CD4-positive, alpha-beta T cell treated with Interleukin-15 for 4 hours (primary cell): Measurements from ENCODE around the gene L1CAM.

ENCODE experiments used
- DNase-seq: peaks from one replicate; pipeline ENCODE4 v3.0.0-alpha.2; 2020; ENCODE audit warnings: low spot score

Gene L1CAM

DNA sequence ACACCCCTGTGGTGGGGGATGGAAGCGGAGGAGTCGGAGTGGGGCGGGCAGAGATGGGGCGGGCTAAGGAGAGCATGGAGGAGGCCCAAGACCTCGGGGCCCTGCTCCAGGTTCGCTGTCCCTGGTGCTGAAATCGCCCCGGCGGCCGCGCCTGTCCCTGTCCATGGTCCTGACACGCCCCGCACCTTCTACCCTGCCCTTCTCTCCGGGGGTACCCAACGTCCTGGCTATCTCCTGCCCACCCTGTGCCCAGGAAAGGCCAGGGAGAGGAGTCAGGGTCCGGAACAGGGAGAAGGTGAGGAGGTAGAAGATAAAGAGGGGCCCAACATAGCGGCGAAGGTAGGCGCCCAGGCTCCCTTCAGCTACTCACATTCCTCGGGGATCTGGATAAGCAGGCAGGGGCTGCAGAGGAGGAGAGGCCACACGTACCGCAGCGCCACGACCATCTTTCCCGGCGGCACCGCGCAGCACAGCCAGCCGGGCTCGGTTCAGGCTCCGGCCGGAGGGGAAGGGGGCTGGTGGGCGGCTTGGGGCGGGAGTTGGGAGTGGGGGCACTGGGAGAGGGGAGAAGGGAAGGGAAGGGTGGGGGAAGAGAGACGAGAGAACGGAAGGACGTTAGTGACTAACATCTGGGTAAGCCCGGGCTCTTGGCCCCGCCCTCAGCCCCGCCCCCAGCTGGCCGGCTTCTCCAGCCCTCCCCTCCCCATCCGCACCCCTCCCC is 10.4 kb downstream of the L1CAM start:
- DNase-seq = peak; percentile 62

DNA sequence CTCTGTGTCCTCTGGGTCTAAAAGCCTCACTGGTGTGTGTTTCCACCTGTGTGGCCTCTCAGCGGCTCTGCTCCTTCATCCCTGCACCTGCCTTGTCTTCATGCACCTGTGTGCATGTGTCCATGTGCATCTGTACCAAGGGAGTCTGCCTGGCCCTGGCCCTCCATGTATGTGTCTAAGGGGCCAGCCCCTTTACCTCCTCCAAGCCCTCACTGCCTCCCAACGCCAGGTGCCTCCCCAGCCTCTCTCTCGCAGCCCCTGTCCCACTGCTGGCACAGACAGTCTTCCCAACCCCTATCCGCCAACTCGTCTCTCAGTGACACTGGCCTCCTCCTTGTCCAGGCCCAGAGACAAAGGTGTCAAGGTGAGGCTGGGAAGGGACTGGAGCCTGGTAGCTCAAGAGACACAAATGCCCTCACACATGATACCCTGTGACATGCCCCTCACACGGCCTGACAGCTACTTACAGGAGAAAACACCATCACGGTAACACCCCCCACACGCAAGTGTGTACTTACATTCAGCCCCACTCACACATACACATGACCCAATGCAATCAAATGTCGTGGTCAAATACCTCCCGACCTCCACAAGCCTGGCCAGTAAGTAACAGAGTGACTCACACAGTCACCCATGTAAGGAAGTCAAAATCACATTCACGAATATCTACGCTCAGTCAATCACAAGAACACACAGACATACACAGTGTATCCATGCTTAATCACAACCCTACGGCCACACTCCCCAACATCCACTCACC is 11.4 kb downstream of the L1CAM start:
- DNase-seq = no peak

DNA sequence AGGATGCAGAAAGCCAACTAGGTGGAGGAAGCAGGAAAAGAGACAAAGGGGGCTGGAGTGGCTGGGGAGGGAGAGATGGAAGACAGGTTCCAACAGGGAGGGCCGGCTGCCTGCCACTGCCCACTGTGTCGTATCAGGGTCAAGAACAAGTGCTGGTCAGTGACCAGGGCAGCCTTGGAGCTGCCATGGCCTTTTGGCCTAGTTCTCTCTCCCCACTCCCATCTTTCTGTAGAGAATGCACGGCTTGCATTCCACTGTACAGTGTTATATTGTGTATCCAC is 11.9 kb downstream of the L1CAM start:
- no peak for DNase-seq

DNA sequence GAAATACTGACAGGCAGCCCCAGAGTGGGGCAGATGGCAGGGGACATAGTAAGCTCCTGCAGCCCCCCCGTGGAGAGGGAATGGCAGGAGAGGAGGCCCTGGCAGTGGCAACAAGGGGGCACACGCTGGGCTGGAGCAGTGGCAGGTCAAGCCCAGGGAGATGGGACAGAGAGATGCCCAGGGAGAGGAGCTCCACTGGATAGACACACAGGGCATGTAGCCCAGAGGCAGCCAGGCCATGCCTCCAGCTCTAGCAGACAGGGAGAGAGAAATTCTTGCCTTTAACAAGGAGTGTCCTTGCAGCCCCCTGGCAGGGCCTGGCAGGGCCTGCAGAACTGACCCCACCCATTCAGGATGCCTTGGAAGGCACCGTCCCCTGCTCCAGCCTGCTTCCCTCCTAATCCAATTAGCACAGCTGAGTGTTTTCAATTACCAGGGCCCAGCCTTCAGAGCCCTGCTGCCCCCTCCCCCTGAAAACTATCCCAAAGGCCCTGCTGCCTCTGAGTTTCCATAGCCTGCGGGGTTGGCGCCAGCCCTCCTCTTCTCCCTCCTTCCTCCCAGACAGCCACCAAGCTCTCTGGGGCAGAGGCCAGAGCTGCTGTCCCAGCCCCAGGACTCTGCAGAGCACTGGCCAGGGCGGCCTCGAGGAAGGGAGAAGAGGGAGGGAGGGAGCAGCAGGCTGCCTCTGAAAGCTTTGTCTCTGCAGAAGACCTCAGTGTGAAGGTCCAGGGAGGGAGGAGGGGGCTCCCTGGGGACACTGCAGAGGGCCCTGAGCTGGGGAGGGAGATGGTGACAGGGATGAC is 12.5 kb downstream of the L1CAM start:
- DNase-seq = no peak

DNA sequence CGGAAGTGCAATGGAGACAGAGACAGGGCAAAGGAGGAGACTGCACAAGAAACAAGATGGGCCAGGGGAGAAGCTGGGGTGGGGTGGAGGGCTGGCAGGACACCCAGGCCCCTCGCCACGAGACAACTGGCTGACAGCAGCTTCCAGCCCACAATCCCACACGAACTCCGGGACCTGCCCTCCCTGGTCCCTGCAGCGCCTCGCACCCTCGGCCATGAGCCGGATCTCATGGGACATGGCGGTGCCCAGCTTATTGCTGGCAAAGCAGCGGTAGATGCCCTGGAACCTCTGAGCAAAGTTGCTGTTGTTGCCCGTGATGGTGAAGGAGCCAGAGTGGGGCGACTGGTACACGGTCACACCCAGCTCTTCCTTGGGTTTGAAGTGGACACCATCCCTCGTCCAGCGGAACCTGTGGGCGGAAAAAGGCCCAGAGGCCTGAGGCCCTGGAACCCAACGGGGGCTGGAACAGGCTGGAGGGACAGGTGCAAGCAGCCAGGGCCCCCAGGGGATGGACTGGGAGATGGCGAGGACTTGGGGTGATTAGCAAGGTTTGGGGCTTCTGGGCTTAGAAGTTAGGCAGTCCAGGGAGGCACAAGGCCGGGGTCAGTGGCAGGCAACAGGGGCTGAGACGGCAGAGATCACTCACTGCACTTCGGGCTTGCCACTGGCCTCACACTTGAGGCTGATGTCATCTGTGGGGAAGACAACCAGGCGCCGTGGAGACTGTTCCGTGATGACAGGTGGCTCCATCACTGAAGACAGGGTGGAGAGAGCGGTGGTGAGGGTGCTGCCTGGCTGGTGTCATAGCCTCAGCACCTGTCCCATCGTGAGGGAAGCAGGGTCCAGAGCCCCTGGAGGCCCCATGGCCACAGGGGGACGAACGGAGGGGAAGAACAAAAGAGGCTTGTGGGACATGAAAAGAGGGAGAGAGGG is 13.8 kb downstream of the L1CAM start:
- DNase-seq = no peak

DNA sequence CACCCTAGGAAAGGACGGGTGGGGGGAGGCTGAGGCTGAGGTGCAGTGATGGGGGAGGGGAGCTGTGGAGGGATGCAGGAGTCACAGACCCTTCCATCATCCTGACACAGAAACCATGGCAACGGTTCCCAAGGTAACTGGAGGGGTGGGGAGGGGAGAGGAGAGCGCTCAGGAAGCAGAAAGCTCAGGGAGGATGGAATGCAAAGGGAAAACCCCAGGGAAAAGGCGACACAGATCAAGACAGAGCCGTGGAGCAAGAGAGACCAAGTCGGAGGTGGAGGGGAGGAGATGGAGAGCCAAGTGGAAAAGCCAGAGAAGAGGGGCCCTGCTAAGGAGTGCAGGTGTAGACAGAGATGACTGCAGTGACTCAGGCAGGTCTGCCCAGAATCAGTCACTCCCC is 14.5 kb downstream of the L1CAM start:
- DNase-seq = no peak

DNA sequence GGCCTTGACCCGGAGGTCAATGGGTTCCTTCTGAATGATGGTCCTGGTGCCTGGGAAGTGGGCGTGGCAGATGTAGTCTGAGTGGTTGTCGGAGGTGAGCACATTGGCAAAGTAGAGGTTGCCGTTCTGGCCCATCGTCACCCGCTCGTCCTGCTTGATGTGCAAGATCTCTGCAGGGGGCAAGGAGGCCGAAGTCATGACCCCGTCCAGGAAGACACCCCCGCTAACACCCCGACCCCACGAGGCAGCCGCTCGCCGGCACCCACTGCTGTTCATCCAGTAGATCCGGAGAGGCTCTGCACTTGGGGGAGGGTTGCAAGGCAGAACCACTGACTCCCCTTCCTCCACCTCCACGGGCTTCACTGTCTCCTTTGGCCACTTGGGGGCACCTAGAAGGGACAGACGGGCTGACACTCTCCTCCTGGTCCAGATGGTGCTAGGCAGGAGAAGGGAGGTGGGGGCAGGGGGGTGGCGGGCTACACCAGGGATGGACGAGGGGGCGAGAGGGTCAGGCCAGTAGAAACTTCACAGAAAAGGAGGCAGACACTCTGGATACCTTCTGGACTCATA is 15.1 kb downstream of the L1CAM start:
- no peak for DNase-seq

DNA sequence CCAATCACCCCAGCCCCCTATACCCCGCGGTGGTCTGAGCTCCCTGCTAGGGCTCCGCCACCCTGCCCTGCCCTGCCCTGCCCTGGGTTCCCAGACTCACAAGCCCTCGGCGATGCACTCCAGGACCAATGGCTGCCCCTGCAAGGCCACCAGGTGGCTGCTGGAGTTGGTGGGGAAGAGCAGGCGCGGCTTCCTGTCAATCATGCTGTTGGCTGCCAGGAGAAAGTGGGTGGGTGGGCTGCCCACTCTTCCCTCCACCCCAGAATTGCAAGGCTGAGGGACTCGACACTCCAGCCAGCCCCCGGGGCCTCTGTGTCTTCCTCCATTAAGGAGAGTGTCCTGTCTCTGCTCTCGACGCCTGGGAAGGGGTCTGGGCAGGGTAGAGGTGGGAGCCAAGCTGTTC is 15.7 kb downstream of the L1CAM start:
- DNase-seq = no peak

DNA sequence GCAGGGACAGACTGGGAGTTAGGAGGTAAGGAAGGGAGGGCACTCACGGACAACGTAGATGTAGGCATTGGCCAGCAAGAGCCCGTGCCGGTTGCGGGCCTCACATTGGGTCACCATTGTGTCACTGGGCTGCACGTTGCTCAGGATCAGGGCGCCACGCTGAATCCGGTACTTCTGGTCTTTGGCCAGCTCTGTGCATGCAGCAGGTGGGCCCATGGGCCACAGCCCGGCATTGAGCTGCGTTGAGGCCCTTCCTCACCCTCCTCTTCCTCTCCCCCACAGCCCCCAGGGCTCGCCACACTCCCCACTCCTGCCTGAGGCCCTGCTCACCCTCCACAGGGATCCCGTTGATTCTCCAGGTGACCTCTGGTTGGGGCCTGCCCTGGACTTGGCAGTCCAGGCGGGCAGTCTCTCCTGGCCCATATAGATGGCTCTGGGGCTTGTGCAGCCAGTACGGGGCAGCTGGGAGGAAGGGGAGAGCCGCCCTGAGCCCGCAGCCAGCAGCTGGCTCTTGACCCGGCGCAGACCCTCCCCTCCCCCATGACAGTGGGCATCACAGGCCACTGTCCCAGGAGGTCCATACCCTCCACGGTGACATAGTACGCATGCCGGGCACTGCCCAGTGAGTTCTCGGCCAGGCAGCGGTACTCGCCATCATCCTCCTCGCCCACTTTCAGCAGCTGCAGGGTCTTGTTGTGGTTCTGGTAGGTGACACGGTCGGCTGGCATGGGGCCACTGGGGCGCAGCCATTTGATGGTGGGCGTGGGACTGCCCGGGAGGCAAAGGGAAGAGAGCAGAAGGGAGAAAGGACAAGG is 16.3 kb downstream of the L1CAM start:
- DNase-seq = no peak

DNA sequence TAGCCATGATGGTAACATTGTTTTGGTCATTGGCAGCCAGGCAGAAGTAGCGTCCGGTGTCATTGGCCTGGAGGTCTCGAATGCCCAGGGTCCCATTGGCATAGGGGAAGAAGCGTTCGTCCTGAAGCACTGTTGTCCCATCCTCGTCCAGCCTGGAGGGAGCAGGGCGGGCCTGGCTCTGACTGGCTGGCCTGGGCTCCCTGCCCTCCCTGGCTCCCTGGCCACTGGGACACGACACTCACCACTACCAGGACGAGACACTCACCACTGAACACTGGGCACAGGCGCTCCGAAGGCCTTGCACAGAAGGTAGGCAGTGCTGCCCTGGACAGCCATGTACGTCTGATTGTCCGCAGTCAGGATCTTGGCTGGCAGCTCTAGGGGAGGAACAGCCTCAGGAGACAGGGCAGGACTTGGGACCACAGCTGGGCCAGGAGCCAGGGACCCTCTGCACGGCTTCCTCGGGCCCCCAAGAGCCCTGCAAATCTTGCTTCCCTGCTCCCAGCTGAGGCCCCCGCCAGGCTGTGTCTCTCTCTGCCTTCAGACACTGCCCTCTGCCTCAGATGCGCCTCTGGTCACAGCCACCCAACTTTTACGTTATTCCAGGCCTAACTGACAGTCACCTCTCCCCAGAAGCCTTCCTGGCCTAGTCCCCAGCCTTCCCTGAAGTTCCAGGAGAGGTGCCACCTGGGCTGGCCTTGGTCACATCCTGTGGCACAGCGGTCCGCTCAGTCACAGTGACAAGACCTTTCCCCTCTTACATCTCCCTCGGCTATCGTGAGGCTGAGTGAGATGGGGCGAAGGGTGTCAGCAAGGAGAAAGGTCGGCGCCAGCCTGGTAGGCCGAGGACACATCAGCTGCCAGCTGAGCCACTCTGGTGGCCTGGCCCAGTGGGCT is 17.1 kb downstream of the L1CAM start:
- no peak for DNase-seq

DNA sequence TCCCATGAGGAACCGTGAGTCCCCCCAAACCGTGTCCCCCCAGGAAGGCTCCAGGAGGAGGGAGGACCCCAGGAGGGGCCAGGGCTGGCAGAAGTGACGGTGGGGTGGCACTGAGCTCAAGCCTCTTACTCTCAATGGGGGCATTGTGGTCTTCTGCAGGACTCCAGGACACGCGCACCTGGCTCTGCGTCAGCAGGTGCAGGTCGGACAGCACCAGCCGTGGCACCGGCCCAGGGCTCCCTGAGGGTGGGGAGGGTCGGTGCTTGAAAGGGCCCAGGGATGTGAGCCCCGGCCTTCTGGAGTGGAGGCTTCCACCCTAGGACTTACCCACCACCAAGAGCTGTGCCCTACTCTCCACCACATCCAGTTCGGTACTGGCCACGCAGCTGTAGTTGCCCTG is 18.3 kb downstream of the L1CAM start:
- DNase-seq = no peak

DNA sequence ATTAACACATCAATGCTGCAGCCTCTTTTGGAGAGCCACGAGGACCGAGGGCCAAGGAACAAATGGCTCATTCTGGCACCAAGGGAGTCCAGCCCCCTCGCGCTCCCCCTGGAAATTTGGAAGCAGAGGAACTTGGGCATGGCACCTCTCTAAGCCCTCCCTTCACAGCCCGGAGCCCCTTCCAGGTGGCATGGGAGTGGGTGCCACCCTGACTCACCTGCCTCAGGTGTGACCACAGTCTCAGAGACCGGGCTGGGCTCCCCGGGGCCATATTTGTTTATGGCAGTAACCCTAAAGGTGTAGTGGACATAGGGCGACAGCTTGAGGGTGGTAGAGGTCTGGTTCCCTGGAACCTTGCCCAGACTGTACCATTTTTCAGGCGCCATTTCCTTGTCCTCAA is 18.8 kb downstream of the L1CAM start:
- DNase-seq = no peak

DNA sequence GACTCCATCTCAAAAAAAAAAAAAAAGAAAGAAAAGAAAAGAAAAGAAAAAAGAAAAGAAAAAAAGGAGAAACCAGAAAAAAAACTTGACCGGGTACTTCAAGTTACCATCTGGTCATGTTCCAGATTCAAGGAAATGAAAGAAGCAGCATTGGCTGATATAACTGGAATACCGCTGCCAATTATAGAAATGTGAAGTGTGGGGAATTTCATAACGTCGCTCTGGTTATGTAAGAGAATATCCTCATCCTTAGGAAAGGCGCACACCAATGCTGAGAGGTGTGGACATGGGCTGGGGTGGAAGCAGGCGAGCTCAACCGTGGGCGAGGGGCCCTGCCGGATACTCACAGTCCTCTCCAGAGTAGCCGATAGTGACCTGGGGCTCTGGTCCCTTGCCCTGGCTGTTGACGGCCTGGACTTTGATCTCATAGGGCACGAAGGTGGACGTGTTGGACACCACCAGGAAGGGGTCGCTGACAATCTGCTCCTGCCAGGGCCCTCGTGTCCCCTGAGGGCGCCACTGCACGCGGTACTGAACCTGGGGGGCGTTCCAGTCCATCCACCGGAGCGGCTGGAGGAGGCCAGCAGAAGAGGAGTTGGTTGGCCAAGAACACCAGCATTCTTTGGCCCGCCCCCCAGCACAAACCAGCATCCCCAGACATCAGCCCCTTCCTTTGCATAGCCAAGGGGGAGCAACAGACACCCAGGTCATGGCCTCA is 19.5 kb downstream of the L1CAM start:
- DNase-seq = no peak

DNA sequence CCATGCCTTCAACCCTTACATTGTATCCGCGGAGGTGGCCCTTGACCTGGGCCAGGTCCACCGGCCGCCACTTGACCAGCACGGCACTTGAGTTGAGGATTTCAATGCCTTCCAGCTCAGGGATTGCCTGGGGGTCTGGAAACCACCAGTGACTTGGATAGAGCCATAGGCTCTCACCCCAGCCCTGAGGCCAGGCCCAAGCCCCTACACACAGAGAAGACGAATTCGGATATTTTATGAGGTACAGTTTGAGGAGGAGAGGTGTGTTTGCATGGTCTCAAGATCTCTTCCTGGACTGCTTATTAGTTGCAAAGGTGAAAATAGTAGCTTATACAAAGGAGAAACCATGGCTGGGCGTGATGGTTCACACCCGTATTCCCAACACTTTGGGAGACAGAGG is 20.3 kb downstream of the L1CAM start:
- no peak for DNase-seq

DNA sequence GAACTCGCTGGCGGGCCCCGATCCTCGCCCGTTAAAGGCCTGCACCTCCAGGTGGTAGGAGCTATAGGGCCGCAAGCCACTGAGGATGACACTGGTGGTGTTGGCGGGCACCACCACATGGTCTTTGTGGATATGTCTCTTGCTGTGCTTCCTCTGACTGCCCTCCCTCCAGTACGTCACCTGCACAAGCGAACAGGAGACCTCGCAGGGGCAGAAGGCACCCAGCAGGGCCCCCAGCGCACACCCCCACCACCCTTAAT is 20.7 kb downstream of the L1CAM start:
- DNase-seq = no peak

DNA sequence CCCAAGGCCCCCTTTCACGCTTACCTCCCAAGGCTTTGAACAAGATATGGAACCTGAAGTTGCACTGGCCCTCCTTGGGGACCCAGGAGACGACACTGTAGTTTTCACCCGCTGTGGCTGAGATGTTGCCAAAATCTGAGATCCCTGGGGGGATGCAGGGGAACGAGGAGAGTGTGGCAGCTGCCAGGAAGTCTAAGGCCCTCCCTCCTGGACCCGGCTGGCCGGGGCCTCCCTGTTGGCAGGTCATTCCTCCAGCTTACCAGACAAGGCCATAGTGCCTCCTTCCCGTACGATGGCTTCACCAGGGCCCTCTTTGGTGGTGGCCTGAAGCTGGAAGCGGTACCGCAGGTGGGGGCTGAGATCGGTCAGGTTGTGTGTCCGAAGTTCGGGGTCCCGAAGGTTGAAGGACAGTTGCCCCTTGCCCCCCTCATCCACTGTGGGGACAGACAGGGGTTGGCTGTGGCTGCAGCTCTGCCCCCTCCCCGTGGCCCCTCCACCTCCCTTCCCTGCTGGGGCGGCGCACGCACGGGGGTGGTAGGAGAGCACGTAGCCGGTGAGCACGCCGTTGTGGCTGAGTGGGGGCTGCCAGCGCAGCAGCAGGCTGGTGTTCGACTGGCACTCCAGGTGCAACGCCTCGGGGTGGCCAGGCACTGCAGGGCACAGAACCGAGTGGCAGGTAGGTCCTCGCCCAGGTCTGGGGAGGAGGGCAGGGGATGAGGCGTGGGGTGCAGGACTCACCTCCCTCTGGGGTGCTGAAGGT is 21.2 kb downstream of the L1CAM start:
- no peak for DNase-seq

DNA sequence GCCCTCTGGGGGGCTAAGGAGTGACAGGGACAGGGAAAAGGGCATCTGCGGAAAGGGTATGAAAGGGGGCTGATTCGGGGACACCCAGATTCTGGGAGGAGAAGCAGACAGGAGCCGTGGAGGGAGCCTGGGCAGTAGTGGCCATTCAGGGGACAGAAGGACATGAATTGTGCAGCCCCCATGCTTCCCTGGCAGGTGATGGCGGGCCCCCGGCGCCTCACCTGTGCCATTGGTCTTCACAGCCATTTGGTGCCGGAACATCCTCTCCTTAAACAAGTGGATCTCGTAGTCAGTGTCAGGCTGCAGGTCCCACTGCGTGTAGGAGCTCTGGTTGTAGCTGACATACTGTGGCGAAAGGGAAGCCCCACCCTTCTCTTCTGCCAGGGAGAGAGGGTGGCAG is 21.9 kb downstream of the L1CAM start:
- no peak for DNase-seq

DNA sequence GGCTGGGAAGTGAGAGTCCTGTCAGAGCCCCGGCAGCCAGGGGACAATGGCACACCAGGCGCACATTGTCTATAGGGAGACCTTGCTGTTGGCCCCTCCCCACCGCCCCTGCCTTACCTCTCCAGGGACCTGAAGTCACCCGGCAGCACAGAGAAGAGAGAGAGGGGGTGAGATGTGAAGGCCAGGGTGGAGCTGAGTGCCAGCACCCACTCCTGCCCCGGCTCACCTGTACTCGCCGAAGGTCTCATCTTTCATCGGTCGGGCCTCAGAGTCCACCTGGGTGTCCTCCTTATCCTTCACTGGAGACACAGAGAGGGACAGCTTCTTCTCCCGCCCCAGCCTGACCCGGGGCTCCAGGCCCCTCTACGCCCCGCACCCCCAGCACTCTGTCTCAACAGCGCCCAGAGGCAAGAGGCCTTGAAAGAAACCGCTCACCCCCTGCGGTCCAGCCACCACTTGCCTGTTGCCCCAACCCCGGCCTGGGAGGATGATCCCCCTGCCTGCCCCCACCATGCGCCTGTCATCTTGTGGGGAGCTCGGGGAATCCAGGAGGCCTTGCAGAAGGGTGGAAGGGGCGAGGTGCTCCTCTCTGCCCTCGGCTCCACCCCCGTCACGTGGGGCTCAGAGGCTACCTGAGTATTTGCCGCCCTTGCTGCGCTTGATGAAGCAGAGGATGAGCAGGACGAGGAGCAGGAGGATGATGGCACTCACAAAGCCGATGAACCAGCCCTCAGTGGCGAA is 22.6 kb downstream of the L1CAM start:
- no peak for DNase-seq
